ACC112 (cell line): ENCODE results near the gene MARVELD1.

Source experiments
- H2AFZ ChIP-seq: fragments of 200-600 bp; sonication (generic); one replicate; pipeline ENCODE4 v1.6.0; 2017; ENCODE audit warnings: antibody characterized with exemption, low read length; ENCODE audit not compliant: unreplicated experiment
- H3K27ac ChIP-seq: fragments of 200-600 bp; sonication (generic); 2 replicates; pipeline ENCODE4 v1.5.1; 2014; ENCODE audit warnings: low read depth, mild to moderate bottlenecking, antibody characterized with exemption, low read length, moderate library complexity
- H3K27me3 ChIP-seq: fragments of 200-600 bp; sonication (generic); 2 replicates; pipeline ENCODE4 v1.6.1; 2014; ENCODE audit warnings: mild to moderate bottlenecking, antibody characterized with exemption, low read length, moderate library complexity, mixed read lengths; ENCODE audit not compliant: insufficient read depth
- H3K36me3 ChIP-seq: fragments of 200-600 bp; sonication (generic); 2 replicates; pipeline ENCODE4 v1.6.1; 2016; ENCODE audit warnings: mild to moderate bottlenecking, antibody characterized with exemption, low read length, moderate library complexity, mixed read lengths; ENCODE audit not compliant: insufficient read depth
- H3K4me1 ChIP-seq: fragments of 200-600 bp; sonication (generic); one replicate; pipeline ENCODE4 v1.6.1; 2016; ENCODE audit warnings: low read length, mixed read lengths; ENCODE audit not compliant: insufficient read depth, unreplicated experiment, control insufficient read depth
- H3K4me3 ChIP-seq: fragments of 200-600 bp; sonication (generic); 2 replicates; pipeline ENCODE4 v1.5.1; 2014; ENCODE audit warnings: mild to moderate bottlenecking, low read depth, low read length
- H3K79me2 ChIP-seq: fragments of 200-600 bp; sonication (generic); one replicate; pipeline ENCODE4 v1.6.0; 2016; ENCODE audit warnings: low read length; ENCODE audit not compliant: control insufficient read depth, unreplicated experiment, insufficient read depth

Gene MARVELD1

GRCh38 chr10:97766106-97766810 is 52.7 kb downstream of the MARVELD1 start:
- no peak overlapping the region for H2AFZ ChIP-seq
- H3K79me2 ChIP-seq: no peaks in the 10 kb centered on the region

GRCh38 chr10:97766996-97767924 is 53.7 kb downstream of the MARVELD1 start:
- no peak overlapping the region for H3K27ac ChIP-seq
- H3K4me3 ChIP-seq: no peak overlapping the region
- no peaks in the 10 kb centered on the region for H3K36me3 ChIP-seq
- H3K79me2 ChIP-seq: no peaks in the 10 kb centered on the region
- no peaks in the 10 kb centered on the region for H3K4me1 ChIP-seq
- H3K27me3 ChIP-seq: peaks cover 19% of the 10 kb centered on the region
- H2AFZ ChIP-seq: no peak overlapping the region

More at GRCh38 chr10:97766106-97766810, 52.7 kb downstream of the MARVELD1 start:
- H3K27me3 ChIP-seq: peaks cover 12% of the 10 kb centered on the region
- H3K4me1 ChIP-seq: no peaks in the 10 kb centered on the region
- H3K27ac ChIP-seq: no peak overlapping the region
- no peak overlapping the region for H3K4me3 ChIP-seq
- no peaks in the 10 kb centered on the region for H3K36me3 ChIP-seq
